ENCODE data around the gene CXorf49B. TPM values are rescaled to one million over a fixed set of nuclear protein-coding genes. Genes with fewer than 3 reads are reported as not detected.
A peak's percentile ranks its signal among the peaks of the same experiment; 100 is the strongest.
"Not testable (repeated sequence)": the region's sequence is repeated elsewhere in the genome, so short reads cannot be mapped to it uniquely, and the experiment has no call there.

Gene CXorf49B
- total and polyA plus RNA-seq, 4 donors, result not detected

DNA sequence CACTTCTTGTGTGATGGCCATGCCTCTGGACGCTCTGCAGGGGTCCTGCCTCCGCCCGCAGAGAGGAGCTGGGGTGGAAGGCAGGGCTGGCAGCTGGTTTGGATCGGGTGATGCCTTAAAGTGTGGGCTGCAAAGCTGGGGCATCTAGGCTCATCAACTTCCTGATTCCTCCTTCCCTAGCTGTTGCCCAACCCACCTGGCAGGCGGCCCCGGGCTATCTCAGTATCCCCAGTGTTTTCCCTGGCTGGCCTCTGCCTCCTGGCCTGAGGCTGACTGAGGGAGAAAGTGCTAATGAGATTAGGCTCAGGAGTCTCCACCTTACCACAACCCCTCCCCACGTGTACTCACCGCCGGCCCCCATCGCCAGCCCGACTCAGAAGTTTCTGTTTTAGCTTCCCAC, 1.7 kb downstream of the CXorf49B start:
- H3K4me3 ChIP-seq; H3K9ac ChIP-seq (ENCODE audit: insufficient read depth in 1 of 2, low read length in 2 of 2); H3K27ac ChIP-seq (ENCODE audit: low read depth in 1 of 2, low read length in 1 of 2); H3K9me3 ChIP-seq (ENCODE audit: control insufficient read depth in 4 of 4, insufficient read depth in 3 of 4, low read length in 3 of 4); H3K36me3 ChIP-seq (ENCODE audit: control insufficient read depth in 4 of 4, insufficient read depth in 4 of 4, low read length in 4 of 4); H3K27me3 ChIP-seq (ENCODE audit: control insufficient read depth in 3 of 3, insufficient read depth in 3 of 3, low read length in 2 of 3); DNase-seq; H3K4me1 ChIP-seq (ENCODE audit: control insufficient read depth in 5 of 5, insufficient read depth in 5 of 5, low read length in 5 of 5): not testable (repeated sequence)
- WGBS, 2 donors, result no CpG with 5 or more reads among the region's 11 CpGs
- peak; percentile 25 for ATAC-seq (ENCODE audit: insufficient read depth, low FRiP score)

DNA sequence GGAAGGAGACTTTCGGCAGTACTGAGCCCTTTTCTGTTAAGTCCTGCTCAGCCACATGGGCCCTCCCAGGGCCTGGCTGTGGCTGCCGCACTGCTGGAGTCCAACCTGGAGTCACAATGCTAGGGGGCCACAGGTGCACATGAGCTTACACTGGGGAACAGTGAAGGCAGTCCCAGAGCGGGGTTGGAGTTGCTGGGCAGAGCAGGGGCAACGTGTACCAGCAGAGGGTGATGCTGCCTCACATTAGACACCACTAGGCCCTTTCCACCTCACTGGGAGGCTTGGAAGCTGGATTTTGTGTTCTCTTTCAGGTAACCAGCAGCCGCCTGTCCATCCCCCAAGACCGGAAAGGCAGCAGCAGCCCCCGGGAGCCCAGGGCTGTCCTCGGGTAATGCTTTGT, 2.5 kb downstream of the CXorf49B start:
- not testable (repeated sequence) for H3K4me3 ChIP-seq; DNase-seq; H3K27me3 ChIP-seq (ENCODE audit: control insufficient read depth in 3 of 3, insufficient read depth in 3 of 3, low read length in 2 of 3); H3K36me3 ChIP-seq (ENCODE audit: control insufficient read depth in 4 of 4, insufficient read depth in 4 of 4, low read length in 4 of 4); H3K27ac ChIP-seq (ENCODE audit: low read depth in 1 of 2, low read length in 1 of 2); H3K9ac ChIP-seq (ENCODE audit: insufficient read depth in 1 of 2, low read length in 2 of 2); ATAC-seq (ENCODE audit: insufficient read depth, low FRiP score); H3K4me1 ChIP-seq (ENCODE audit: control insufficient read depth in 5 of 5, insufficient read depth in 5 of 5, low read length in 5 of 5); H3K9me3 ChIP-seq (ENCODE audit: control insufficient read depth in 4 of 4, insufficient read depth in 3 of 4, low read length in 3 of 4)
- WGBS, 2 donors, result no CpG with 5 or more reads among the region's 8 CpGs

DNA sequence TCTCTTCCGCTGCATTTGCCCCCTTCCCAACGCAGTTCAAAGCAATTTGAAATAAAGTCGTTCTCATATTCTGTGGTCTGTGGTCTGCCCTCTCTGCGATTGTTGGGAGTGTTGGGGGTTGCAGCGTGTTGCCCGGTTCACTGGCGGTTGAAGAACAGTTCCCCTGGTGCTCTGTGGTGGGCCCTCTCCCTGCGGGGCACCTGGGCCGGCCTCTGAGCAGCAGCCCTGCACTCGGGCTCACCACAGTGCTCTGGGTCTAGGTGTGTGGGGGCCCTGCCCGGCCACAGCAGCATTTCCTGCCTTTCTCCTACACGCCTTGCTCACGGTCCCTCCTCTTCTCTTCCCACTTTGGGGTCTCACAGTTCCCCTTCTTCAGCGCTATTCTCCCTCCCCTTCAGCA, 4.0 kb downstream of the CXorf49B start:
- not testable (repeated sequence) for H3K4me1 ChIP-seq (ENCODE audit: control insufficient read depth in 5 of 5, insufficient read depth in 5 of 5, low read length in 5 of 5); H3K9ac ChIP-seq (ENCODE audit: insufficient read depth in 1 of 2, low read length in 2 of 2); ATAC-seq (ENCODE audit: insufficient read depth, low FRiP score); H3K36me3 ChIP-seq (ENCODE audit: control insufficient read depth in 4 of 4, insufficient read depth in 4 of 4, low read length in 4 of 4); H3K27me3 ChIP-seq (ENCODE audit: control insufficient read depth in 3 of 3, insufficient read depth in 3 of 3, low read length in 2 of 3); DNase-seq; H3K27ac ChIP-seq (ENCODE audit: low read depth in 1 of 2, low read length in 1 of 2); H3K4me3 ChIP-seq; H3K9me3 ChIP-seq (ENCODE audit: control insufficient read depth in 4 of 4, insufficient read depth in 3 of 4, low read length in 3 of 4)
- WGBS, 2 donors, result no CpG with 5 or more reads among the region's 14 CpGs

DNA sequence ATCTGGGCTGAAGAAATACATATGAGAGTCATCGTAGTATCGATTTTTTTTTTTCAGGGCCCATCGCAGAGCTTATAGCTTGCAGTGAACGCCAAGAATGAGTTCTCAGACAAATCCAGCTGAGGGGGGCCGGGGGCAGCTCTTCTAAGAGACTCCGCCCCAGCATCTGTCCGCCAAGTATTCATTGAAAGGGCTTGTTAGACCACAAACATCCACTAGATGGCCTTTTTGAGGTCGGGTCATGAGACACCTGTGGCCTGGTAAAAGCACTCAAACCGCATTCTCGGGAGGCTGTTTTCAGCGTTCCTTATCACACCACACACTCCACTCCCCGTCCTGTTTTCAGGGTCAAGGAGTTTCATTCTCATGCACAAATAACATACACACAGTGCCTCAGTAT, 15.2 kb downstream of the CXorf49B start:
- not testable (repeated sequence) for H3K4me3 ChIP-seq; H3K9ac ChIP-seq (ENCODE audit: insufficient read depth in 1 of 2, low read length in 2 of 2); H3K27ac ChIP-seq (ENCODE audit: low read depth in 1 of 2, low read length in 1 of 2); DNase-seq; H3K36me3 ChIP-seq (ENCODE audit: control insufficient read depth in 4 of 4, insufficient read depth in 4 of 4, low read length in 4 of 4); H3K4me1 ChIP-seq (ENCODE audit: control insufficient read depth in 5 of 5, insufficient read depth in 5 of 5, low read length in 5 of 5); H3K27me3 ChIP-seq (ENCODE audit: control insufficient read depth in 3 of 3, insufficient read depth in 3 of 3, low read length in 2 of 3); ATAC-seq (ENCODE audit: insufficient read depth, low FRiP score); H3K9me3 ChIP-seq (ENCODE audit: control insufficient read depth in 4 of 4, insufficient read depth in 3 of 4, low read length in 3 of 4)
- no CpG with 5 or more reads among the region's 12 CpGs for WGBS, 2 donors

DNA sequence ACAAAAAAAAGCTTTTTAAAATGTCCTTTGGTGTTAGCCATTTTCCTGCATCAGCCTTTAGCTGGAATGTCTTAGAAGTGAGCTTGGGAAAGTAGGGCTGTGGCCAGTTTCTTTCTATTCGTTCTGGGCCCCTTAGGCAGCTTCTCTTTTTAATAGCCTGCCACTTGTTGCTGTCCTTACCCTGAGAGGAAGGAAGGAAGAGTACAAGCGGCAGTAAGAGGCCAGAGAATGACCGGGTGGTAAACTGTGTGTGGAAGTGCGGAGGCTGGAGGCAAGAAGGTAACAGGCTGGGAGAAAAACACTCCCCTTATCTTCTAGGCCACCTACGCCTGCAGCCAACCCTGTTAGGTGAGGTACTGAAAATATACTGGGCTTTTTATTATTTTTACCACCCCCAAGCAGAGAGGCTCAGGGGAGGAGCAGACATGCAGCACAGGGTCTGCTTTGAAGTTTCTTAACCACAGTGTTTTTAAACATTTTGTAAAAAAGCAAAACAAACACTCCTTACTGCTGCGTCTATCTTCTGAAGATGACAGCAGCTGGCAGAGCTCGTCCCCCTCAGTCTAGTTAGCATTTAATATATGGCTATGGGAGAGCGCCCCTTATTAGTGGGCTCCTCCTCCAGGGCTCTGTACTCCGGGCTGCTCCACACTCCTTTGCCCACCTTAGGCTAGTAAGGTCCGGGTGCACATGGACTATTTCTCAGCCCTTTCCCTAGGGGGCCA, 19.2 kb downstream of the CXorf49B start:
- H3K9ac ChIP-seq (ENCODE audit: insufficient read depth in 1 of 2, low read length in 2 of 2); H3K36me3 ChIP-seq (ENCODE audit: control insufficient read depth in 4 of 4, insufficient read depth in 4 of 4, low read length in 4 of 4); H3K27ac ChIP-seq (ENCODE audit: low read depth in 1 of 2, low read length in 1 of 2); ATAC-seq (ENCODE audit: insufficient read depth, low FRiP score); H3K4me3 ChIP-seq; H3K4me1 ChIP-seq (ENCODE audit: control insufficient read depth in 5 of 5, insufficient read depth in 5 of 5, low read length in 5 of 5); H3K27me3 ChIP-seq (ENCODE audit: control insufficient read depth in 3 of 3, insufficient read depth in 3 of 3, low read length in 2 of 3); H3K9me3 ChIP-seq (ENCODE audit: control insufficient read depth in 4 of 4, insufficient read depth in 3 of 4, low read length in 3 of 4); DNase-seq: not testable (repeated sequence)
- WGBS, 2 donors, result no CpG with 5 or more reads among the region's 10 CpGs

DNA sequence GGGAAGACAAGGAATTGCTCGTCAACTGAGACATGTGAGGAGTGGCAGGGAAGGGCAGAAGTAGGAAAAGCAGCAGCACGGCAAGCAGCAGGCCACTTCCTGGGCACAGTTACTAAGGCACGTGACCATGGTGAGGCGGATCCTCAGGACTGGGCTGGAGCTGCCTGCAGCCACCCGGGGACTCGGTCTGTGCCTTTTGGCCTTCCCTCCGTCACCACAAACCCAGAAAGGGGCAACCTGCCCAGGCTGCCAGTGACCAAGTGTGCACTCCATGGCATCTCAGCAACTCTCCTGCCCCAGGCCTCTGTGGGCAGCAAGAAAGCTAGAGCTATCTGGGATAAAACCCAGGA, 19.8 kb downstream of the CXorf49B start:
- WGBS, 2 donors, result no CpG with 5 or more reads among the region's 7 CpGs
- not testable (repeated sequence) for ATAC-seq (ENCODE audit: insufficient read depth, low FRiP score)

DNA sequence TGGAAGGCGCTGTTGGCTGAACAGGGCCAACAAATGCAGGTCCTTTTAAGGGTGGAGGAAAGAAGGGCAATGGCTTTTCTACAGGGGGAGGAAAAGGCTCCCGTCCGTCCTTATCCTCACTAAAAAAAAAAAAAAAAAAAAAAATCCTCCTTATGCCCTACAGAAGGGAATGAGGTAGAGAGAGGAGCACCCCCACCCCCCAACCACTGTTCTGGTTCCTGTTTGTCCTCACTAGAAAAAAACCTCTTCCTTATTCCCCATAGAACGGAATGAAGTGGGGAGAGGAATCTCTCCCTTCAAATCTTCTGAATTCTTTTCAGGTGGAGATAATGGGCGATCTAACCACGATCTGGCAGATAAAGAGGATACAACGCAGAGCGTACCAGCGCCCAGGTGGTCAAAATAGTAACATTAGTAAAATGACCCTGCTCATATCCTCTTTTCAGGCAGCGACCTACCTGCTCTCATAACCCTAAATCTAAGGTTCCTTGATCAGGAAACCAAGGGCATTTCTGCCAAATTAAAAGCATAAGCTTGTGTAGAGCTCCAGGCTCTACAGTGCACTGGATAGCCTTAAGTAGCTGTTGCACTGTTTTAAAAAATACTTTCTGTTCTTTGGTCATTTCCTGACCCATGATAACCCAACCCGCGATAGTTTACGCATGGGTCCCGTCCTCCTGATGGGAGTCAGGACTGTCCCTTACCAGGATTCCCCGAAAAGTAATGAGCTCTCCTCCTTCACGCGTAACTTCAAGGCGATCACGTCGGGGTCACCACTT, 20.6 kb downstream of the CXorf49B start:
- not testable (repeated sequence) for H3K4me1 ChIP-seq (ENCODE audit: control insufficient read depth in 5 of 5, insufficient read depth in 5 of 5, low read length in 5 of 5); DNase-seq; H3K4me3 ChIP-seq; H3K9ac ChIP-seq (ENCODE audit: insufficient read depth in 1 of 2, low read length in 2 of 2); H3K36me3 ChIP-seq (ENCODE audit: control insufficient read depth in 4 of 4, insufficient read depth in 4 of 4, low read length in 4 of 4); H3K9me3 ChIP-seq (ENCODE audit: control insufficient read depth in 4 of 4, insufficient read depth in 3 of 4, low read length in 3 of 4); ATAC-seq (ENCODE audit: insufficient read depth, low FRiP score); H3K27me3 ChIP-seq (ENCODE audit: control insufficient read depth in 3 of 3, insufficient read depth in 3 of 3, low read length in 2 of 3); H3K27ac ChIP-seq (ENCODE audit: low read depth in 1 of 2, low read length in 1 of 2)
- no CpG with 5 or more reads among the region's 20 CpGs for WGBS, 2 donors

More for the DNA sequence above, 19.8 kb downstream of the CXorf49B start:
- not testable (repeated sequence) for H3K4me3 ChIP-seq; H3K9me3 ChIP-seq (ENCODE audit: control insufficient read depth in 4 of 4, insufficient read depth in 3 of 4, low read length in 3 of 4); H3K27ac ChIP-seq (ENCODE audit: low read depth in 1 of 2, low read length in 1 of 2); H3K27me3 ChIP-seq (ENCODE audit: control insufficient read depth in 3 of 3, insufficient read depth in 3 of 3, low read length in 2 of 3); DNase-seq; H3K4me1 ChIP-seq (ENCODE audit: control insufficient read depth in 5 of 5, insufficient read depth in 5 of 5, low read length in 5 of 5); H3K36me3 ChIP-seq (ENCODE audit: control insufficient read depth in 4 of 4, insufficient read depth in 4 of 4, low read length in 4 of 4); H3K9ac ChIP-seq (ENCODE audit: insufficient read depth in 1 of 2, low read length in 2 of 2)

DNA sequence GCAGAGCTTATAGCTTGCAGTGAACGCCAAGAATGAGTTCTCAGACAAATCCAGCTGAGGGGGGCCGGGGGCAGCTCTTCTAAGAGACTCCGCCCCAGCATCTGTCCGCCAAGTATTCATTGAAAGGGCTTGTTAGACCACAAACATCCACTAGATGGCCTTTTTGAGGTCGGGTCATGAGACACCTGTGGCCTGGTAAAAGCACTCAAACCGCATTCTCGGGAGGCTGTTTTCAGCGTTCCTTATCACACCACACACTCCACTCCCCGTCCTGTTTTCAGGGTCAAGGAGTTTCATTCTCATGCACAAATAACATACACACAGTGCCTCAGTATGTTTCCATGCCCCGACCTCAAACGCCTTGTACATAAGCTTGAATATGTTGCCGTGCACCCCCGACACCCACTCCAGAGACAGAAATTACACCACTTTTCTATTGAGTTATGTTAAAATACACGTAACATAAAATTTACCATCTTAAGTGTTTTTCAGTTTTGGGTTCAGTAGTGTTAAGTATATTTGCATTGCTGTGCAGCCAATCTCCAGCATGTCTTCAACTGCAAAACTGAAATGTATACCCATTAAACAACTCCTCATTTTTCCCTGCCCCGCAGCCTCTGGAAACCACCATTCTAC, 21.3 kb downstream of the CXorf49B start:
- H3K9ac ChIP-seq (ENCODE audit: insufficient read depth in 1 of 2, low read length in 2 of 2), result not testable (repeated sequence)
- ATAC-seq (ENCODE audit: insufficient read depth, low FRiP score), result peak; percentile 63

More for the DNA sequence above, 21.3 kb downstream of the CXorf49B start:
- H3K4me1 ChIP-seq (ENCODE audit: control insufficient read depth in 5 of 5, insufficient read depth in 5 of 5, low read length in 5 of 5); H3K4me3 ChIP-seq; H3K27me3 ChIP-seq (ENCODE audit: control insufficient read depth in 3 of 3, insufficient read depth in 3 of 3, low read length in 2 of 3); H3K27ac ChIP-seq (ENCODE audit: low read depth in 1 of 2, low read length in 1 of 2); H3K36me3 ChIP-seq (ENCODE audit: control insufficient read depth in 4 of 4, insufficient read depth in 4 of 4, low read length in 4 of 4); H3K9me3 ChIP-seq (ENCODE audit: control insufficient read depth in 4 of 4, insufficient read depth in 3 of 4, low read length in 3 of 4); DNase-seq: not testable (repeated sequence)
- no CpG with 5 or more reads among the region's 15 CpGs for WGBS, 2 donors
